ENCODE data around the gene PLCL2. TPM values are rescaled to one million over a fixed set of nuclear protein-coding genes. Genes with fewer than 3 reads are reported as not detected.
A peak's percentile ranks its signal among the peaks of the same experiment; 100 is the strongest.

Gene PLCL2
- total and polyA plus RNA-seq, 2 donors (not counting 1 experiment from before 2014, with no cell fraction given) = 21.7 to 55.2 TPM

GRCh38 chr3:17030956-17031652 is 146.3 kb downstream of the PLCL2 start:
- no peak overlapping the region for H3K27ac ChIP-seq (ENCODE audit: low read length in 2 of 2)
- H3K27me3 Mint-ChIP-seq = no peaks in the 10 kb centered on the region
- H2AFZ ChIP-seq (ENCODE audit: insufficient read depth, low read depth, low read length, poor library complexity, severe bottlenecking) = no peak overlapping the region
- H3K36me3 ChIP-seq (replicated peaks in 1 of 2; ENCODE audit: control extremely low read depth in 1 of 2, control insufficient read depth in 1 of 2, extremely low read depth in 1 of 2, insufficient read depth in 2 of 2, low read length in 1 of 2) = peaks cover 2 to 12% of the 10 kb centered on the region in 2 experiments
- no peak overlapping the region for H3K4me2 ChIP-seq (replicated peaks; ENCODE audit: low read depth, low read length, poor library complexity, severe bottlenecking)
- no peak overlapping the region for H3K4me3 Mint-ChIP-seq
- H3K9ac ChIP-seq (ENCODE audit: low read length) = no peak overlapping the region
- H4K20me1 ChIP-seq (ENCODE audit: control insufficient read depth, insufficient read depth, low read length, poor library complexity, severe bottlenecking) = peaks cover 17% of the 10 kb centered on the region
- H3K79me2 ChIP-seq (ENCODE audit: control insufficient read depth, insufficient read depth, low read length) = peaks cover 42% of the 10 kb centered on the region
- peaks cover 39% of the 10 kb centered on the region for H3K4me1 Mint-ChIP-seq
- peak overlapping the region; percentile 23 for H3K27ac Mint-ChIP-seq
- 92% methylated on average over 3 of the region's 4 CpGs for WGBS (ENCODE audit: insufficient coverage)
- no peak for TF ChIP-seq EZH2 (IDR thresholded peaks at IDR 0.05; ENCODE audit: borderline replicate concordance, insufficient read depth, low read depth, low read length, poor library complexity, severe bottlenecking)
- TF ChIP-seq CTCF (IDR thresholded peaks at IDR 0.05) = no peak
- intact Hi-C loops (cut with micrococcal nuclease) = loop anchor here (5.0 to 10.0 kb wide), 3 partner anchors 144 to 204 kb away; no protein-coding TSS in a partner anchor
- H3K9me3 Mint-ChIP-seq (ENCODE audit: insufficient read depth) = no peaks in the 10 kb centered on the region
- H3K9me3 ChIP-seq (ENCODE audit: control extremely low read depth in 1 of 3, control insufficient read depth in 2 of 3, insufficient read depth in 1 of 3, low read length in 2 of 3) = no peaks in the 10 kb centered on the region
- ATAC-seq (ENCODE audit: low read depth) (no peak), DNase-seq (no peak)
- no peaks in the 10 kb centered on the region for H3K27me3 ChIP-seq (replicated peaks in 1 of 4; ENCODE audit: control extremely low read depth in 1 of 4, control insufficient read depth in 3 of 4, insufficient read depth in 4 of 4, low read length in 3 of 4)
- CTCF ChIA-PET = interaction anchor here (0.6 to 1.8 kb wide), 9 partner anchors 8 to 203 kb away, joined by 3 to 9 read pairs (median 3); partner anchors contain the start of gene PLCL2
- peaks cover 17 to 25% of the 10 kb centered on the region in 2 donors for H3K4me1 ChIP-seq (ENCODE audit: control insufficient read depth in 2 of 2, insufficient read depth in 2 of 2, low read length in 2 of 2)
- POLR2A ChIA-PET = interaction anchor here (1.0 kb wide), 1 partner anchor 142 kb away, joined by 3 read pairs; no protein-coding TSS in a partner anchor
- H3K4me3 ChIP-seq (ENCODE audit: control extremely low read depth in 1 of 5, extremely low read depth in 1 of 5, insufficient read depth in 1 of 5, low read depth in 2 of 5, low read length in 4 of 5) = no peak overlapping the region

Data from B cell (primary cell).